SK-N-MC (cell line): ENCODE measurements around the gene CDKN1A.

Experiments used
- EZH2 ChIP-seq: fragments of 200-600 bp; sonication (generic); IDR thresholded peaks from one replicate; pipeline ENCODE4 v1.6.1; 2017; ENCODE audit warnings: antibody characterized with exemption
- FOXP2 ChIP-seq: optimal IDR thresholded peaks from 2 replicates; pipeline ENCODE3; 2011; ENCODE audit warnings: mild to moderate bottlenecking, moderate library complexity; ENCODE audit not compliant: insufficient read depth; ENCODE audit errors: extremely low read length, control extremely low read depth
- POLR2AphosphoS5 ChIP-seq: IDR thresholded peaks from 2 replicates; pipeline ENCODE4 v1.6.1; 2012; ENCODE audit warnings: mild to moderate bottlenecking, low read depth, low read length, borderline replicate concordance

GRCh38 chr6:36715469-36715868 lies 37.0 kb downstream of the CDKN1A start:
- TF ChIP-seq EZH2 = no peak
- TF ChIP-seq POLR2AphosphoS5 = no peak
- TF ChIP-seq FOXP2 = no peak
